Breast epithelium (tissue), 4 donors: ENCODE measurements around the gene TMA16. TPM values are rescaled to one million over a fixed set of nuclear protein-coding genes. Genes with fewer than 3 reads are reported as not detected.
"Not testable (repeated sequence)": the region's sequence is repeated elsewhere in the genome, so short reads cannot be mapped to it uniquely, and the experiment has no call there.

Experiments
- DNase-seq, 2 donors: peaks; one replicate each; pipeline ENCODE4 v3.0.0-alpha.2; 2019; ENCODE audit warnings: low spot score in 2 of 2
- H3K27ac ChIP-seq, 2 donors: fragments of 200-600 bp; sonication (generic) in 1 of 2; one replicate each; pipeline ENCODE4 v1.5.1; 2016 to 2019; ENCODE audit warnings: mild to moderate bottlenecking in 1 of 2
- H3K27me3 ChIP-seq, 2 donors: fragments of 200-600 bp; sonication (generic) in 1 of 2; one replicate each; pipeline versions ENCODE4 v1.5.1 to v1.6.0; 2017 to 2019; ENCODE audit warnings: control low read depth in 1 of 2, mild to moderate bottlenecking in 1 of 2
- H3K36me3 ChIP-seq: fragments of 200-600 bp; one replicate; pipeline ENCODE4 v1.5.1; 2019
- H3K4me1 ChIP-seq, 2 donors: fragments of 200-600 bp; sonication (generic); one replicate each; pipeline ENCODE4 v1.5.1; 2016 to 2019; ENCODE audit warnings: control low read depth in 1 of 2
- H3K4me3 ChIP-seq, 3 donors: fragments of 200-600 bp; sonication (generic); 1 replicate in 2 of 3; 2 replicates in 1 of 3; pipeline ENCODE4 v1.5.1; 2016 to 2019; ENCODE audit warnings: mild to moderate bottlenecking in 3 of 3, moderate library complexity in 2 of 3
- H3K9me3 ChIP-seq, 2 donors: fragments of 200-600 bp; sonication (generic) in 1 of 2; one replicate each; pipeline ENCODE4 v1.5.1; 2016 to 2019; ENCODE audit warnings: control low read depth in 1 of 2
- CTCF ChIP-seq, 3 donors: fragments of 450-650 bp; IDR thresholded peaks; one replicate each; pipeline ENCODE4 v1.5.1; 2016 to 2017; ENCODE audit warnings: antibody characterized with exemption in 3 of 3, mild to moderate bottlenecking in 3 of 3, moderate library complexity in 3 of 3
- POLR2A ChIP-seq: fragments of 450-650 bp; IDR thresholded peaks from one replicate; pipeline ENCODE4 v1.6.1; 2016; ENCODE audit warnings: antibody characterized with exemption, mild to moderate bottlenecking, moderate library complexity
- POLR2AphosphoS5 ChIP-seq, 3 donors: sonication (generic); formaldehyde crosslinking; IDR thresholded peaks; one replicate each; pipeline ENCODE4 v1.6.1; 2017; ENCODE audit warnings: antibody characterized with exemption in 3 of 3
- intact Hi-C: fragments of 100-400 bp; cut with DNase I; formaldehyde crosslinking; loops from one replicate; pipeline ENCODE4 v1.15.1; 2023; ENCODE audit warnings: low total_unique reads
- total RNA-seq, 3 donors: library from RNA; depleted of rRNA; stranded (reverse); fragments of >200 nt; gene quantifications; one replicate each; pipeline ENCODE4 v1.1.0, GENCODE V29; 2016

Gene TMA16
- total RNA-seq, 3 donors from 2014 or later: 28.2 to 34.7 (median 30.1) TPM

DNA sequence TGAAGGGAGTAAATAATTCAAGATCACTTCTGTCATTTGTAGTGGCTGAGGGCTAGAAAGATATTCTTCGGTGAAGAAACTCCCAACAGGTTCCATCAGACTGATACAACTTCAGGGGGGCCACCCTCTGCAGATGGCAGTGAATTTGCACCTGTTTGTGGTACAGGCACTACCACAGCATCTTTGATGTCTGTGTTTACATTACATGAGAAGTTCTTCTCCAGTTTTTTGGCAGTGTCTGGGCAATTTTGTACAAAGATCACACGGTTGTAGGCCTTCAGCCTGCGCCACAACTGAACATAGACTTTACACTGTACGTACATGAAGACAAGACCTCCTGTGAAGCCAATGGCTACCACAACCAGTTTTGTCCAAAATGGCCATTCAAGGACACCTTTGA is 34.2 kb downstream of the TMA16 start:
- H3K36me3 ChIP-seq: no peaks in the 10 kb centered on the region

GRCh38 chr4:163534056-163534455 is 39.6 kb downstream of the TMA16 start:
- no peak for DNase-seq

More for the DNA sequence above, 34.2 kb downstream of the TMA16 start:
- Histone ChIP-seq H3K9me3 (no peaks in the 10 kb centered on the region), H3K27me3 (no peaks in the 10 kb centered on the region), H3K4me3 (no peak overlapping the region), H3K27ac (no peak overlapping the region), H3K4me1 (no peaks in the 10 kb centered on the region)
- intact Hi-C loops: no loop called here
- no peak for TF ChIP-seq CTCF (IDR thresholded peaks at IDR 0.05)
- TF ChIP-seq POLR2A: no peak
- TF ChIP-seq POLR2AphosphoS5 (IDR thresholded peaks at IDR 0.05): no peak
- DNase-seq: no peak

DNA sequence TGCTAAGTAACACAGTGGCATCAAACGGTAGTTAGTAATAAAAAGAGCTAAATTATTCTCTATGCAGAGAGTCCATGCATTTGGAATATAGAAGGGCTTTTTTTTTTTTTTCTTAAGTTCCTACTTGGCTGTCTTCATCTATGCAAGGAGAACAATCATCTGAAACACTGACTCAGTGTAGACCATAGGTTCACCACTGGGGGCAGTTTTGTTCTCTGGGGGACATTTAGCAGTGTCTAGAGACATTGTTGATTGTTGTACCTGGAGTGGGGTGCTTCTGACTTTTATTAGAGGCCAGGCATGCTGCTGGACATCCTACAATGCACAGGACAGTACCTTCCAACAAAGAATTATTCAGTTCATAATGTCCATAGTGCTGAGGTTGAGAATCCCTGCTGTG is 41.2 kb downstream of the TMA16 start:
- Histone ChIP-seq H3K27ac (no peak overlapping the region), H3K36me3 (no peaks in the 10 kb centered on the region), H3K9me3 (no peaks in the 10 kb centered on the region), H3K4me1 (no peaks in the 10 kb centered on the region), H3K4me3 (no peak overlapping the region), H3K27me3 (no peaks in the 10 kb centered on the region)
- DNase-seq: no peak
- TF ChIP-seq POLR2A (no peak), CTCF (IDR thresholded peaks at IDR 0.05) (no peak), POLR2AphosphoS5 (IDR thresholded peaks at IDR 0.05) (no peak)
- intact Hi-C loops: no loop called here

More at GRCh38 chr4:163534056-163534455, 39.6 kb downstream of the TMA16 start:
- Histone ChIP-seq H3K27me3 (no peaks in the 10 kb centered on the region), H3K4me1 (no peaks in the 10 kb centered on the region), H3K4me3 (no peak overlapping the region), H3K27ac (no peak overlapping the region), H3K36me3 (no peaks in the 10 kb centered on the region), H3K9me3 (no peaks in the 10 kb centered on the region)
- intact Hi-C loops: no loop called here
- TF ChIP-seq POLR2AphosphoS5 (IDR thresholded peaks at IDR 0.05): no peak
- no peak for TF ChIP-seq CTCF (IDR thresholded peaks at IDR 0.05)
- no peak for TF ChIP-seq POLR2A

DNA sequence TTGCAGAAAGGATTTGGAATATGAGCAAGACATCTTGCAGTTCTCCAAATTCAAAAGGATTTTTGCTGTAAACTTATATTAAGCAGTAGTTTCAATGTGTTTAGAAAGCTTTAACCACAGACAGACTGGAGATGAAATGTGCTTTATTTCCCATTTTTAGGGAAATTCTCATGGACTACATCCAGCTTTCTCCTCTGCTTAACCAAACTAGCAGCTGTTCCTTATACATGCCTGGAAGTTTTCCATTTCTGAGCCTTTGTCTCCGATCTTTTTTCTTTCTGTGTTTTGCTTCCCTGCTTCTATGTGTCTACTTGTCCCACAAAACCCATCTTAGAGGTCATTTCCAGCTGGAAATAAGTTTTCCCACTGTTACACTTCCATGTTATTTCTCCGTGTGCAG is 41.6 kb downstream of the TMA16 start:
- no peak for DNase-seq
- no peaks in the 10 kb centered on the region for H3K4me1 ChIP-seq
- intact Hi-C loops: no loop called here
- H3K9me3 ChIP-seq: no peaks in the 10 kb centered on the region
- H3K36me3 ChIP-seq: no peaks in the 10 kb centered on the region
- H3K4me3 ChIP-seq: no peak overlapping the region
- no peak overlapping the region for H3K27ac ChIP-seq
- H3K27me3 ChIP-seq: no peaks in the 10 kb centered on the region
- TF ChIP-seq POLR2AphosphoS5 (IDR thresholded peaks at IDR 0.05) (no peak), CTCF (IDR thresholded peaks at IDR 0.05) (no peak), POLR2A (no peak)

GRCh38 chr4:163537114-163537513 is 42.6 kb downstream of the TMA16 start:
- DNase-seq: no peak
- Histone ChIP-seq H3K4me3 (no peak overlapping the region), H3K36me3 (no peaks in the 10 kb centered on the region), H3K4me1 (no peaks in the 10 kb centered on the region), H3K9me3 (no peaks in the 10 kb centered on the region), H3K27me3 (no peaks in the 10 kb centered on the region), H3K27ac (no peak overlapping the region)
- TF ChIP-seq POLR2AphosphoS5 (IDR thresholded peaks at IDR 0.05) (no peak), POLR2A (no peak), CTCF (IDR thresholded peaks at IDR 0.05) (no peak)
- intact Hi-C loops: no loop called here

- H3K27ac ChIP-seq, H3K36me3 ChIP-seq, H3K27me3 ChIP-seq, intact Hi-C loops, H3K9me3 ChIP-seq, H3K4me1 ChIP-seq, H3K4me3 ChIP-seq, DNase-seq: not testable (repeated sequence)
Observed at GRCh38 chr4:163538820-163539219, 44.3 kb downstream of the TMA16 start.
